Suprapubic skin (tissue), 4 donors: Measurements from ENCODE around the gene ACTR8. TPM values are rescaled to one million over a fixed set of nuclear protein-coding genes. Genes with fewer than 3 reads are reported as not detected.
A peak's percentile ranks its signal among the peaks of the same experiment; 100 is the strongest.

Source experiments
- DNase-seq, 2 donors: peaks; one replicate each; pipeline ENCODE4 v3.0.0-alpha.2; 2019; ENCODE audit warnings: low spot score in 2 of 2
- H3K27ac ChIP-seq: fragments of 200-600 bp; sonication (generic); one replicate; pipeline ENCODE4 v1.5.1; 2019
- H3K27me3 ChIP-seq: fragments of 200-600 bp; sonication (generic); one replicate; pipeline ENCODE4 v1.5.1; 2019
- H3K36me3 ChIP-seq: fragments of 200-600 bp; sonication (generic); one replicate; pipeline ENCODE4 v1.5.1; 2019
- H3K4me1 ChIP-seq: fragments of 200-600 bp; sonication (generic); one replicate; pipeline ENCODE4 v1.5.1; 2019
- H3K4me3 ChIP-seq: fragments of 200-600 bp; sonication (generic); one replicate; pipeline ENCODE4 v1.5.1; 2019; ENCODE audit warnings: mild to moderate bottlenecking
- H3K9me3 ChIP-seq: fragments of 200-600 bp; sonication (generic); one replicate; pipeline ENCODE4 v1.5.1; 2019
- CTCF ChIP-seq, 2 donors: fragments of 200-600 bp in 1 of 2; fragments of 450-650 bp in 1 of 2; sonication (generic) in 1 of 2; IDR thresholded peaks; one replicate each; pipeline ENCODE4 v1.5.1; 2016 to 2019; ENCODE audit warnings: antibody characterized with exemption in 2 of 2, mild to moderate bottlenecking in 1 of 2, moderate library complexity in 1 of 2
- EP300 ChIP-seq: sonication (generic); formaldehyde crosslinking; IDR thresholded peaks from one replicate; pipeline ENCODE4 v1.6.1; 2017; ENCODE audit warnings: antibody characterized with exemption
- POLR2A ChIP-seq, 2 donors: fragments of 450-650 bp; IDR thresholded peaks; one replicate each; pipeline ENCODE4 v1.6.1; 2017; ENCODE audit warnings: antibody characterized with exemption in 2 of 2, mild to moderate bottlenecking in 2 of 2, moderate library complexity in 2 of 2
- POLR2AphosphoS5 ChIP-seq, 3 donors: sonication (generic); formaldehyde crosslinking; IDR thresholded peaks; one replicate each; pipeline ENCODE4 v1.6.1; 2017; ENCODE audit warnings: antibody characterized with exemption in 3 of 3
- WGBS: methylation state at CpG from one replicate; pipeline ENCODE4 v1.1.5; 2018; 5-methylcytosine and 5-hydroxymethylcytosine counted together
- total RNA-seq, 4 donors: library from RNA; depleted of rRNA; stranded (reverse); fragments of >200 nt; gene quantifications; one replicate each; pipeline ENCODE4 v1.1.0, GENCODE V29; 2016

Gene ACTR8
- total RNA-seq, 4 donors from 2014 or later = 15.0 to 21.3 (median 15.8) TPM

DNA sequence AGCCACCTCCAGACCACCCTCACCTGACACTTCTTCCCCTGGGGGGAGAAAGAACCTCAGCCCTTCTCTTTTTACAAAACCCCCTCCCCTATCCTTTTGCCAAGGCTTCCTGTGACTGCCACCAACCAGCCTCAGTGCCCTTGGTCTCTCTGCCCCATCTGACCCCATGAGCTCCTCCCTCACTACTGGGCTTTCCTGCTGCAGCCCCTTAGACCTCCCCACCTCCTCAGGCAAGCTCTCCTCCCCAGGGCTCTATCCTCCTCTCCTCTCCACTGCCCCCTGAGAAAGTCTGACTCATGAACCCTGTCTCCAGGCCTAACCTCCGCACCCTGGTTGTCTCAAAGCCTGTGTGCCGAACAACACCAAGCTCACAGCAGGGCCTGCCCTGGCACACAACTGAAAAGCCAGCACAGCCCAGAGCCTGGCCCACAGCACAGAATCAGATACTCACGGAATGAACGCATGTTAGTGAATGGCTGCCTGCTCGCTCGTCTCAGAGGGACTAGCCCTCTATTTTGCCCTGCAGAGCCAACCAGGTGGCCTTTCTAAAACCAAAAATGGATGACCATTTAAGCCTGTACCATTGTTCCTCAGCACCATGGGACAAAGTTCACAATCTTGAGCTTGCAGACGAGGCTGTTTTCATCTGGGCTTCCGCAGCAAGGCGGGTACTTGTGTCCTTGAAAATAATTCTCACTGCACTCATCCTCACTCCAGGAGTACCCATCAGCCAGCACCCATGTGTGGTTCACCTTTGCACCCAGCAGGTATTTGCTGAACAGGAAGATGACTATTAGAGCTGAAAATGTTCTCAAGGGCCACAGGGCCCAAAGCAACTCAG, 37.5 kb downstream of the ACTR8 start:
- Histone ChIP-seq H3K27ac (peak overlapping the region; percentile 35), H3K4me1 (peaks cover 17% of the 10 kb centered on the region), H3K36me3 (no peaks in the 10 kb centered on the region), H3K4me3 (peak overlapping the region; percentile 73), H3K9me3 (no peaks in the 10 kb centered on the region), H3K27me3 (peaks cover 16% of the 10 kb centered on the region)
- DNase-seq = no peak
- 89% methylated on average over 8 of the region's 9 CpGs for WGBS
- TF ChIP-seq POLR2A (IDR thresholded peaks at IDR 0.05) (no peak), EP300 (no peak), CTCF (IDR thresholded peaks at IDR 0.05) (no peak), POLR2AphosphoS5 (IDR thresholded peaks at IDR 0.05) (no peak)

- Histone ChIP-seq H3K4me1 (peaks cover 17% of the 10 kb centered on the region), H3K4me3 (no peak overlapping the region), H3K27me3 (peaks cover 16% of the 10 kb centered on the region), H3K9me3 (no peaks in the 10 kb centered on the region), H3K36me3 (no peaks in the 10 kb centered on the region), H3K27ac (peak overlapping the region; percentile 46)
- WGBS = 75% methylated on average over 10 of the region's 10 CpGs
- no peak for TF ChIP-seq POLR2A (IDR thresholded peaks at IDR 0.05)
- no peak for DNase-seq
These were observed 38.5 kb downstream of the ACTR8 start for GRCh38 chr3:53843195-53844177.

- WGBS = 44% methylated on average over 10 of the region's 12 CpGs
- TF ChIP-seq CTCF (IDR thresholded peaks at IDR 0.05) (peak in 1 of 2 donors; percentile 29), POLR2AphosphoS5 (IDR thresholded peaks at IDR 0.05) (no peak)
- H3K27ac ChIP-seq = peak overlapping the region; percentile 40
- no peak overlapping the region for H3K4me3 ChIP-seq
- H3K4me1 ChIP-seq = peaks cover 17% of the 10 kb centered on the region
- no peak for DNase-seq
- peaks cover 11% of the 10 kb centered on the region for H3K27me3 ChIP-seq
- no peaks in the 10 kb centered on the region for H3K9me3 ChIP-seq
- no peaks in the 10 kb centered on the region for H3K36me3 ChIP-seq
These were observed 39.3 kb downstream of the ACTR8 start for GRCh38 chr3:53842436-53843194.

GRCh38 chr3:53841296-53841695, 40.7 kb downstream of the ACTR8 start:
- H3K27ac ChIP-seq = no peak overlapping the region

GRCh38 chr3:53837331-53837730, 44.6 kb downstream of the ACTR8 start:
- DNase-seq = peak in 1 of 2 donors; percentile 23
- Histone ChIP-seq H3K36me3 (no peaks in the 10 kb centered on the region), H3K4me3 (no peak overlapping the region), H3K27me3 (no peaks in the 10 kb centered on the region), H3K4me1 (no peaks in the 10 kb centered on the region), H3K27ac (no peak overlapping the region), H3K9me3 (no peaks in the 10 kb centered on the region)
- TF ChIP-seq EP300 (no peak), POLR2A (IDR thresholded peaks at IDR 0.05) (no peak), POLR2AphosphoS5 (IDR thresholded peaks at IDR 0.05) (no peak), CTCF (IDR thresholded peaks at IDR 0.05) (no peak)
- 89% methylated on average over 3 of the region's 10 CpGs for WGBS

More at GRCh38 chr3:53841296-53841695, 40.7 kb downstream of the ACTR8 start:
- no peaks in the 10 kb centered on the region for H3K36me3 ChIP-seq
- no peak overlapping the region for H3K4me3 ChIP-seq
- H3K4me1 ChIP-seq = peaks cover 11% of the 10 kb centered on the region
- no peaks in the 10 kb centered on the region for H3K9me3 ChIP-seq
- peak in 1 of 2 donors; percentile 57 for DNase-seq
- H3K27me3 ChIP-seq = peaks cover 2% of the 10 kb centered on the region
- 88% methylated on average over 5 of the region's 5 CpGs for WGBS
- TF ChIP-seq EP300 = no peak
- no peak for TF ChIP-seq POLR2A (IDR thresholded peaks at IDR 0.05)
